ENCODE measurements around the gene MXRA7. TPM values are rescaled to one million over a fixed set of nuclear protein-coding genes. Genes with fewer than 3 reads are reported as not detected.

Gene MXRA7
- total RNA-seq, 1 donor from 2014 or later: 200 TPM

DNA sequence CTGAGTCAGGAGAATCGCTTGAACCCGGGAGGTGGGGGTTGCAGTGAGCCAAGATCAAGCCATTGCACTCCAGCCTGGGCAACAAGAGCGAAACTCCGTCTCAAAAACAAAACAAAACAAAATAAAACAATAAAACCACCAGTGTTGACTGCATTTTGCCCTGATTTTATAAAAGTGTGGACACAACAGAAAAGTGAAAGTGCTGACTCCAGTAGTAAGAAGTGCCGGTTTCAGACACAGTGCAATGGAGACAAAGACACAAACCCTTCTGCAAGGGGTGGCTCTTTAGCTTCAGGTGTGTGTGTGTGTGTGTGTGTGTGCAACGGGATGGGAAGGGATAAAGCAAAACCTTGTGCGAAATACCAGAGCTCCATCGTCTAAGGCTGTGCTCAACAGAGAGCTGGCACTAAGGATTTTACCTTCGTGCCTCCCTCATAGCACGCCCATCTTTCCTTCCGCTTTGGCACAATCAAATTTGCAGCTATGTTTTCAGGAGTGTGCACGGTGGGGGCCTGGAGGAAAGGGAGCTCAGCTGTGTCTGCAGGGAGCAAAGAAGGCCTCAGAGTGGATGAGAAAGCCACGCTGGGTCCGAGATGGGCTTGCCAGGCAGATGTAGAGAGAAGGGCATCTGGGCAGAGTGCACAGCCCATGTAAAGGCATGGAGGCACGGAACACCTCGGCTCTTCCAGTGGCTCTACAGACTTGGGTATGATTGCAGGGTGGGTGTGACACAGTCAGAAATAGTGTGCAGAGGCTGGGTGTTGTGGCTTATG is 15.5 kb downstream of the MXRA7 start:
- TF ChIP-seq, protein P1, sequence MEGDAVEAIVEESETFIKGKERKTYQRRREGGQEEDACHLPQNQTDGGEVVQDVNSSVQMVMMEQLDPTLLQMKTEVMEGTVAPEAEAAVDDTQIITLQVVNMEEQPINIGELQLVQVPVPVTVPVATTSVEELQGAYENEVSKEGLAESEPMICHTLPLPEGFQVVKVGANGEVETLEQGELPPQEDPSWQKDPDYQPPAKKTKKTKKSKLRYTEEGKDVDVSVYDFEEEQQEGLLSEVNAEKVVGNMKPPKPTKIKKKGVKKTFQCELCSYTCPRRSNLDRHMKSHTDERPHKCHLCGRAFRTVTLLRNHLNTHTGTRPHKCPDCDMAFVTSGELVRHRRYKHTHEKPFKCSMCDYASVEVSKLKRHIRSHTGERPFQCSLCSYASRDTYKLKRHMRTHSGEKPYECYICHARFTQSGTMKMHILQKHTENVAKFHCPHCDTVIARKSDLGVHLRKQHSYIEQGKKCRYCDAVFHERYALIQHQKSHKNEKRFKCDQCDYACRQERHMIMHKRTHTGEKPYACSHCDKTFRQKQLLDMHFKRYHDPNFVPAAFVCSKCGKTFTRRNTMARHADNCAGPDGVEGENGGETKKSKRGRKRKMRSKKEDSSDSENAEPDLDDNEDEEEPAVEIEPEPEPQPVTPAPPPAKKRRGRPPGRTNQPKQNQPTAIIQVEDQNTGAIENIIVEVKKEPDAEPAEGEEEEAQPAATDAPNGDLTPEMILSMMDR (IDR thresholded peaks at IDR 0.05): no peak
- H3K4me1 Mint-ChIP-seq (ENCODE audit: low read depth): peaks cover 75% of the 10 kb centered on the region
- no peak for DNase-seq (ENCODE audit: low spot score)
- H3K9me3 Mint-ChIP-seq (ENCODE audit: low read depth): no peaks in the 10 kb centered on the region
- H3K27ac Mint-ChIP-seq (ENCODE audit: unreplicated experiment): peak overlapping the region; percentile 50
- no peak overlapping the region for H3K4me3 Mint-ChIP-seq (ENCODE audit: unreplicated experiment)
- H3K27me3 Mint-ChIP-seq (ENCODE audit: low read depth): no peaks in the 10 kb centered on the region
- peaks cover 3% of the 10 kb centered on the region for H3K36me3 Mint-ChIP-seq (ENCODE audit: low read depth)

GRCh38 chr17:76691379-76692191 is 19.2 kb downstream of the MXRA7 start:
- Mint-ChIP-seq H3K4me3 (ENCODE audit: unreplicated experiment) (no peak overlapping the region), H3K4me1 (ENCODE audit: low read depth) (peaks cover 70% of the 10 kb centered on the region), H3K9me3 (ENCODE audit: low read depth) (no peaks in the 10 kb centered on the region), H3K36me3 (ENCODE audit: low read depth) (peaks cover 3% of the 10 kb centered on the region), H3K27me3 (ENCODE audit: low read depth) (no peaks in the 10 kb centered on the region), H3K27ac (ENCODE audit: unreplicated experiment) (peak overlapping the region; percentile 45)
- TF ChIP-seq, protein P1 (IDR thresholded peaks at IDR 0.05): no peak
- no peak for DNase-seq (ENCODE audit: low spot score)

GRCh38 chr17:76690596-76691280 is 20.0 kb downstream of the MXRA7 start:
- Mint-ChIP-seq H3K36me3 (ENCODE audit: low read depth) (peaks cover 3% of the 10 kb centered on the region), H3K9me3 (ENCODE audit: low read depth) (no peaks in the 10 kb centered on the region), H3K27ac (ENCODE audit: unreplicated experiment) (no peak overlapping the region), H3K4me3 (ENCODE audit: unreplicated experiment) (no peak overlapping the region), H3K27me3 (ENCODE audit: low read depth) (no peaks in the 10 kb centered on the region), H3K4me1 (ENCODE audit: low read depth) (peaks cover 69% of the 10 kb centered on the region)
- DNase-seq (ENCODE audit: low spot score): no peak
- TF ChIP-seq, protein P1 (IDR thresholded peaks at IDR 0.05): no peak

DNA sequence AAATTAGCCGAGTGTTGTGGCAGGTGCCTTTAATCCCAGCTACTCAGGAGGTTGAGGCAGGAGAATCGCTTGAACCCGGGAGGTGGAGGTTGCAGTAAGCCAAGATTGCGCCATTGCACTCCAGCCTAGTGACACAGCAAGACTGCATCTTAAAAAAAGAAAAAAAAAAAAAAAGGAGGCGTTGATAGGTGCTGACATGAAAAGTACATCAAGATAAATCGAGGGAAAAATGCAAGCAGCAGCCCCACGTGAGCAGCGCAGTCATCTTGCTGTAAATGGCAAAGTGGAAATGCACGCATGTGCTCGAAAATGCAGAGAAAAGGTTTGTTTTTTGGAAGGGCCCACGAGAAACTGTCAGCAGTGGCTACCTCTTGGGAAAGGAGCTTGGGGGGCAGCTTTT is 20.9 kb downstream of the MXRA7 start:
- H3K27me3 Mint-ChIP-seq (ENCODE audit: low read depth): no peaks in the 10 kb centered on the region
- peaks cover 3% of the 10 kb centered on the region for H3K36me3 Mint-ChIP-seq (ENCODE audit: low read depth)
- TF ChIP-seq, protein P1 (IDR thresholded peaks at IDR 0.05): no peak
- DNase-seq (ENCODE audit: low spot score): no peak
- no peak overlapping the region for H3K27ac Mint-ChIP-seq (ENCODE audit: unreplicated experiment)
- H3K4me1 Mint-ChIP-seq (ENCODE audit: low read depth): peaks cover 61% of the 10 kb centered on the region
- H3K9me3 Mint-ChIP-seq (ENCODE audit: low read depth): no peaks in the 10 kb centered on the region
- H3K4me3 Mint-ChIP-seq (ENCODE audit: unreplicated experiment): no peak overlapping the region

DNA sequence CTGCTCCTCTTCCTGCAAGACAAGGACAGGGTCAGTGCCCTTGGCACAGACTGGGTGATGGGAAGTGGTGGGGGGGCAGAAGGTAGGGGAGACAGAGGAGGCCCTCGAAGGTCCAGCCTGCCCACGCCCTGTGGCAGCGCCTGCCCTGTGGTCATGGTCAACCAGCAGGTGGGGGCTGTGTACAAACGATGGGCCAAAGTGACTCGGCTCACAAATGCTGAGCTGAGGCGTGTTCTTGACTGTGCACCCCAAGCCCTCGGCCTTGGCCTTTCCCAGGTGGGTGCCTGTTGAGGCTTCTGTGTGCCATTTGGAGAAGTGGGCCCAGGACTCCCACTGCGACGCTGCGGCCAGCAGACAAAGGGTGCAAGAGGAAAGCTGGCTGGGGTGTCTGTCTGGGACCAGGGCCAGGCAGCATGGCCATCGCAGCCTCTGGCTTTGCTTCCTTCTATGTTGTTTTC is 22.6 kb downstream of the MXRA7 start:
- Mint-ChIP-seq H3K27ac (ENCODE audit: unreplicated experiment) (peak overlapping the region; percentile 97), H3K27me3 (ENCODE audit: low read depth) (no peaks in the 10 kb centered on the region), H3K4me3 (ENCODE audit: unreplicated experiment) (peak overlapping the region; percentile 56), H3K36me3 (ENCODE audit: low read depth) (peaks cover 4% of the 10 kb centered on the region), H3K4me1 (ENCODE audit: low read depth) (peaks cover 56% of the 10 kb centered on the region), H3K9me3 (ENCODE audit: low read depth) (no peaks in the 10 kb centered on the region)
- DNase-seq (ENCODE audit: low spot score): no peak
- TF ChIP-seq, protein P1 (IDR thresholded peaks at IDR 0.05): peak; percentile 27

Data from chondrocyte (in vitro differentiated cells).